H1 (cell line): ENCODE results near the gene JMJD1C. TPM values are rescaled to one million over a fixed set of nuclear protein-coding genes. Genes with fewer than 3 reads are reported as not detected.

Experiments used
- KDM4A ChIP-seq: IDR thresholded peaks from one replicate; pipeline ENCODE4 v1.7.1; 2012; ENCODE audit warnings: low read depth, mild to moderate bottlenecking, moderate library complexity, low read length, inconsistent platforms; ENCODE audit not compliant: severe bottlenecking
- PHF8 ChIP-seq: fragments of 200-600 bp; sonication (generic); conservative IDR thresholded peaks from 2 replicates; pipeline ENCODE4 v1.7.1; 2012; ENCODE audit warnings: low read depth, mild to moderate bottlenecking, inconsistent platforms, low read length, moderate library complexity
- POLR2AphosphoS5 ChIP-seq: IDR thresholded peaks from 2 replicates; pipeline ENCODE4 v1.6.1; 2011; ENCODE audit warnings: low read depth, low read length
- SP2 ChIP-seq: IDR thresholded peaks from 2 replicates; pipeline ENCODE4 v1.6.1; 2012; ENCODE audit warnings: mild to moderate bottlenecking, low read length, inconsistent platforms
- polyA plus RNA-seq, 7 experiments: library from polyadenylated mRNA; depleted of rRNA in 3 of 7; stranded (reverse) in 5 of 7; unstranded in 2 of 7; fragments of >200 nt in 5 of 7; fragments of 200-250 nt in 2 of 7; gene quantifications; 1 replicate in 5 of 7; 2 replicates in 1 of 7; 4 replicates in 1 of 7; pipeline versions ENCODE4 v1.2.1 to v1.2.3, GENCODE V29; 2011 to 2013; ENCODE audit warnings: missing spikeins in 2 of 7, mixed read lengths in 2 of 7
- total RNA-seq: library from RNA; stranded (reverse); fragmentation: NEBNext Ultra II Directional; extraction: Animal tissue kit (Norgen Biotek cat#: 25700); gene quantifications from 2 replicates; pipeline ENCODE4 v1.2.1, GENCODE V29; 2021

JMJD1C gene
- total and polyA plus RNA-seq, 2 of the 8 experiments (the other 6 are each of a cell fraction or from before 2014, with no cell fraction given) = 54.5 to 210 TPM

DNA sequence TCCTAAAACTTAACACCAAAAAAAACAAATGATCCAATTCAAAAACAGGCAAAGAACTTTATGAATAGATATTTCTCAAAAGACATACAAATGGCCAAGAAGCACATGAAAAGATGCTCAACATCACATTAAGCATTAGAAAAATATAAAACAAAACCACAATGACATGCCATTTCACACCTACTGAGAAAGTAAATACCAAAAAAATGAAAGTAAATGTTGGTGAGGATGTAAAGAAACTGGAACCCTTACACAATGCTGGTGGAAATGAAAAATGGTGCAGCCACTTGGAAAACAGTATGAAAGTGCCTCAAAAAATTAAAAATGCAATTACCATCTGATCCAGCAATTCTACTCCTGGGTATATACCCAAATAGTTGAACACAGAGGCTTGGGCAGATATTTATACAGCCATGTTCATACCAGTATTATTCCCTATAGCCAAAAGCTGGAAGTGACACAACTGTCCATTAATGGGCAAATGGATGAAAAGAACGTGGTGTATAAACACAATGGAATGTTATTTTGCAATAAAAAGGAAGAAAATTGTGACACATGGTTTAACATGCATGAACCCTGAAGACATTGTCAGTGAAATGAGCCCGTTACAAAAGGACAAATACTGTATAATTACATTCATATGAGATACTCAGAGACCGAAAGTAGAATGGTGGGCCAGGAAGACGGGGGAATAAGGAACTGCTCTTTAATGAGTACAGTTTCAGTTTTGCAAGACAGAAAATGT, 89.0 kb downstream of the JMJD1C start (continued):
- TF ChIP-seq POLR2AphosphoS5 (no peak), KDM4A (no peak), SP2 (no peak), PHF8 (no peak)
- TF ChIP-seq, all 59 proteins: peak for 0
